ENCODE data around the gene TPD52L1. TPM values are rescaled to one million over a fixed set of nuclear protein-coding genes. Genes with fewer than 3 reads are reported as not detected.

Gene TPD52L1
- total RNA-seq, 1 donor from 2014 or later: 15.6 TPM

DNA sequence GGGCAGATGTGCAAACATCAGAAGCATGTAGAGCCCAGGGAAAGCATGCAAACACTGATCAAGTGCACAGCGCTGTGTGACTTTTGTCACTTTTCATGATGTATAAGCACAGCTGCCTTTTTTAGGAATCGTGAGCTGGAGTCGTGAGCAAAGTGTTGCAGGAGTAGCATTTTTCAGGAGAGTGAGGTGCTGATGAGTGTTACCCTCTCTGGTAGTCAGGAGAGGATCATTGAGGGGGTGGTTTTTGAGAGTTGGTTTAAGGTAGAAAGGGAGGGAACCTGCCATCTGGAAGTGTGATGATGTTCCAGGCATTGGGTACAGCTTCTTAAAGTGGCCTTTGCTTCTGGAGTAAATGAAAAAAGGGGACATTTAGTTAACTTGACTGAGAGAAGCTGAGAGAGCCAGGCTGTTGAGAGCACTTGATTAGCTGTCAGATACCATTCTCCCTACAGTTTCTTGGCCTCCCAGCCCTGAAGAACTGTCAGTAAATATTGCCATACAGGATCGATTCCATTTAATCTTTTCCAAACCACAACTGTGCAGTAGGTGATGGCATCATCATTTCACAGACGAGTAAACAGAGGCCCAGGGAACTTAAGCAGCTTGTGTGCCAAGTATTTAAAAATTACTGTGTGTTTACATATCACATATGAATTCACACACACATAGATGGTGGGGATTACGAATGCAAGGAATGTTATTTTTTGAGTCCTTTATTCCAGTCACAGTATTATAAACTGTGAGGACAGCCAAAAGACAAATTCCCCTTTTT lies 28.9 kb downstream of the TPD52L1 start:
- no peak for DNase-seq

DNA sequence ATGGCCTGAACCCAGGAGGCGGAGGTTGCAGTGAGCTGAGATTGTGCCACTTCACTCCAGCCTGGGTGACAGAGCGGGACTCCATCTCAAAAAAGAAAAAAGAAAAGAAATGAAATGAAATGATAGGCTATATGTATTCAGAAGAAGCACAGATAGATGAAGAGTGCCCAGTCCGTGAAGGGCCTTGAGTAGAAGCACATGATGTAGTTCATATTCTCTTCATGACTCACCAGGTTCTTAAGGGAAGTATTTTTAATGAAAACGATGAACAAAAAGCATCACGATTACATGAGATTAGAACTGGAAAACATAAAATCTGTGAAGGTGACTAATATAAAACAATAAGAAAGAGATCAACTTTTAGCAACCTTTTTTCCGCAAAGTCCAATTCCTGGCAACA lies 29.8 kb downstream of the TPD52L1 start:
- DNase-seq: no peak

- DNase-seq: no peak
These were observed 34.5 kb downstream of the TPD52L1 start for GRCh38 chr6:125188037-125188436.

DNA sequence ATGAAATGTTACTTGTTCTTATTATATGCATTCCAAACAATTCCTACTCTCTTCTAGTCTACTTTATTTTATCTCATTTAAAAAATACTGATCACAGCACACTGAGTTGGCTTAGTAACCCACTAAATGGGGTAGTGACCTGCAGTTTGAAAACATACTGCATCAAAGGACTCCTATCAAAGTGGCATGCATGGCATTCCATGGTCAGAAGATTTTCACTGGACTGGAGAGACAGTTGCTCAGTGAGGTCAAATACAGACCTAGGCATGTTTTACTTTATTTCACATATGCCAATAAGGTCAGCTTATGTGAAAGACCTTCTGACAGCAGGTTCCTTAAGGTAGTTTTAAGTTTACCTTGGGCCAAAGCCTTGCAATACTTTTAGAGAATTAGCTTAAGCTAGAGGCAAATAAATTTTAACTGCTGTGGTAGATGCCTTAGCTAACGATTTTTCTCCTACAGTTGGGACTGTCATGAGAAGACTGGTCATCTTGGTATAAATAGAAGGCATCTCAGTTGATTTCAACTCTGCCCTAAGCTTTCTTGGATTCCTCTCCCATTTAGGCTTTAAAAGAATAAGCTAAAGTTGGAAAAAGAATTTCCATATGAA lies 35.1 kb downstream of the TPD52L1 start:
- no peak for DNase-seq

DNA sequence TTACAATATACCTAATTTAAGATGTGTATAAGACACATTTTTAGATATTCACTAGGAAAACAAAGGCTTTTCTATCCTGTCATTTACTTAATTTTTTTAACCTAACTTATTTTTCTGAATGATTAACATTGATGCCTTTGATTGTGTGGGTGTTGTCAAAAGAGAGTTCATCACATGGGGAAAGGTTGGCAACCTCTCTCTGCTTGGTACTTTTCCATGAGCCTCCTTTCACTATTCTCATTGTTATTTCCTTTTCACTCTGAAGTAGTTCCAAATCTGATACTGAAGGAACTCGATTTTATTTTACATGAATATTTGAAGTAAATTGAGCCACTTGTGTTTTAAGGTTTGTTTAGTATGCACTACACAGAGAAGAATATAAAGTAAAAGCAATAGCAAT lies 35.9 kb downstream of the TPD52L1 start:
- DNase-seq: no peak

DNA sequence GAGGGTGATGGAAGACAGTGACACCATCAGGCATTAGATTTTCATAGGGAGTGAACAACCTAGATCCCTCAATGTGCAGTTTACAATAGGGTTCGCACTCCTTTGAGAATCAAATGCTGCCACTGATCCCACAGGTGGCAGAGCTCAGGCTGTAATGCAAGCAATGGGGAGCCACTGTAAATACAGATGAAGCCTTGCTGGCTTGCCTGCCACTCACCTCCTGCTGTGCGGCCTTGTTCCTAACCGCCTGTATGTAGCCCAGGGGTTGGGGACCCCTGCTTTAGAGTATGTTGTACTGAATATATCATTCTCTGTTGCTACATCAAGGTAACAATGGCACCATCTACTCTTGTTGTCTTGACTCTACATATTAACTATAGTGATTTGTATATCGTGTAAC lies 37.1 kb downstream of the TPD52L1 start:
- no peak for DNase-seq

- no peak for DNase-seq
These were observed 38.5 kb downstream of the TPD52L1 start for GRCh38 chr6:125191916-125192609.

GRCh38 chr6:125192610-125192930 lies 39.0 kb downstream of the TPD52L1 start:
- no peak for DNase-seq

DNA sequence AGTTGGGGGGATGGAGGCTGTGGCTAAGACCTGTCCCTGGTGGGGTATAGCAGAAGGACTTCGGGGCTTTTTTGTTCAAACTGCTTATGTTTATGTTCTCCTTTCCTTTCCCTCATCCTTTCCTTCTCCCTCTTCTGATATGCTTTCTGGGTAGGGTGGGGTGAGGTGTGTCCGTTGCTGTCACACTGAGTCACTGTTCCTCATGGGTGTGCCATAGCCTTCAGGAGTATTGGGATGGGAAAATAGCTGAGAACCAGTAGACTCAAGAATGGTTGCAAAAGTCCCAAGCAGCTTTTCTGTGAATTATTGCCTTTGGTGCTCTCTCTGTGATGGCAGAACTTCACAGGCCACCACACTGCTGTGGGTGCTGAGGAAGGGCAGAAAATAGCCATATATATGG lies 39.6 kb downstream of the TPD52L1 start:
- no peak for DNase-seq

DNA sequence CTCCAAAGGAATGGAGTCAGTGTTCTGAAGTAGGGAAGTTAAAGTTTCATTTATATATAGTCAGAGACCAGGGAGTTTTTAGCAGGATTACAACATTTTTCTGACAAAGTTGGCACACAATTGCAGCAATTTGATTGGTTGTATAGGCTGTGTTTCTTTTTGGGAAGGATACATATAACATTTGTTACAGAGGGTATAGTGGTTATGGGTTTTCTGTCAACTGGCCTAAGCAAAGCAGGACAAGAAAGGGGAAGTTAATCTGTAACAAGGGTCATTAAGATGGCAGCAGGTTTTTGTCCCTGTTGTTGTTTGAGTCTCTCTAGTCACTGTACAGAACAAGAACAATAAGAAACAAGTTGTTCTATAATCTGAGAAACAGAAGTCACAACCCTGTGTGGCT lies 41.4 kb downstream of the TPD52L1 start:
- no peak for DNase-seq

GRCh38 chr6:125195526-125195925 lies 42.0 kb downstream of the TPD52L1 start:
- no peak for DNase-seq

DNA sequence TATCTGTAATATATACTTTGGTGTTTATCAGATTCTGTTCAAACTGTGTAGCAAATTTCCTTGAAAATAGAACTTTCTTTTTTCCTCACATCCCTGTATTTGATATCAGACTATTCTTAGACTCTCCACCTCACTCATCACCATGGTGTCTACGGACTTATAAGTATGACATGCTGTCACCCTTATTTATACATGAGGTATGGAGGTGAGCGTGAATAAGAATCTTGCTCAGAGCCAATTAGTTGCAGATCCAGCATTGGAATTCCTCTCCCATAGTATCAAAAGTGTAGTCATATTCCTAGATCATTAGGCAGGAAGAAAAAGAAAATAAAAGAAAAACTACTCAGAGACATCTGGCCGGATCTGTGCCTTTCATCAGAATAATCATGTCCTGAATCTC lies 43.0 kb downstream of the TPD52L1 start:
- DNase-seq: no peak

GRCh38 chr6:125197795-125198269 lies 44.3 kb downstream of the TPD52L1 start:
- peak; percentile 15 for DNase-seq

DNA sequence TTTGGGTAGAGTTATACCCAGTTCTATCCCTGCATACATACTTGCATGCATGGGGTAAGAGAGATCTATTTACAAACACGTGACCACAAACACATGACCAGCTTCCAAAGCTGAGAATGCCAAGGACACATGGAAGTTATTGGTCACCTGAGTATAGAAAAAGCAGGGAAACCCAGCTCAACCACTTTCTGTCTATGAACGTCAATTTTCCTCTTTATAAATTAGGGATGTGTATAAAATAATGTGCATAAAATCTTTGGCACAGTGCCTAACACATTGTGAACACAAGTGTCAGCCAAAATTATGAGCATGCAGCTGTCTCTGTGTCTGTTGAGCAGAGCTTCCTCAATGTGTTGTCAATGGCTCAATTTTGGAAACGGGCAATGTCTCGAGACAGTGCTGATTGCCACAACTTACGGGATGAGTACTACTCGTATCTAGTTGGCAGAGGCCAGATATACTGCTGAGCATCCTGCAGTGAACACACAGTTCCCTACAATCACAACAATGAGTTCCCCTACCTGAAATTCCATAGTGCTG lies 44.9 kb downstream of the TPD52L1 start:
- peak; percentile 63 for DNase-seq

DNA sequence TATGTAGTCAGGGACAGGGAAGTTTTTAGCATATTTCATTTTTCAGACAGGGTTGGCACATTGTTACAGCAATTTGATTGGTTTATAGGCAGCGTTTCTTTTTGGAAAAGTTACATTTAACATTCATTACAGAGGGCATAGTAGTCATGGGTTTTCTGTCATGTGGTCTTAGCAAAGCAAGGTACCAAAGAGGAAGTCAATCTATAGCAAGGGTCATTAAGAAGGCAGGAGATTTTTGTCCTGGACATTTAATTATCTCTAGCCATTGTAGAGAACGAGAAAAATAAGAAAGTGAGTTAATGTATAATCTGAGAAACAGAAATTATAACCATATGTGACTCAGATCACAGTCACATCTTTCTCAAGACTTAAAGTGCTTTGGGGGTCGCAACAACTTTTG lies 47.4 kb downstream of the TPD52L1 start:
- no peak for DNase-seq

- DNase-seq: no peak
These were observed 48.6 kb downstream of the TPD52L1 start for GRCh38 chr6:125201961-125202729.

- DNase-seq: no peak
These were observed 49.8 kb downstream of the TPD52L1 start for GRCh38 chr6:125203395-125203794.

- DNase-seq: no peak
These were observed 52.4 kb downstream of the TPD52L1 start for GRCh38 chr6:125205931-125206330.

GRCh38 chr6:125206389-125206788 lies 52.8 kb downstream of the TPD52L1 start:
- no peak for DNase-seq

GRCh38 chr6:125207956-125208355 lies 54.4 kb downstream of the TPD52L1 start:
- no peak for DNase-seq

DNA sequence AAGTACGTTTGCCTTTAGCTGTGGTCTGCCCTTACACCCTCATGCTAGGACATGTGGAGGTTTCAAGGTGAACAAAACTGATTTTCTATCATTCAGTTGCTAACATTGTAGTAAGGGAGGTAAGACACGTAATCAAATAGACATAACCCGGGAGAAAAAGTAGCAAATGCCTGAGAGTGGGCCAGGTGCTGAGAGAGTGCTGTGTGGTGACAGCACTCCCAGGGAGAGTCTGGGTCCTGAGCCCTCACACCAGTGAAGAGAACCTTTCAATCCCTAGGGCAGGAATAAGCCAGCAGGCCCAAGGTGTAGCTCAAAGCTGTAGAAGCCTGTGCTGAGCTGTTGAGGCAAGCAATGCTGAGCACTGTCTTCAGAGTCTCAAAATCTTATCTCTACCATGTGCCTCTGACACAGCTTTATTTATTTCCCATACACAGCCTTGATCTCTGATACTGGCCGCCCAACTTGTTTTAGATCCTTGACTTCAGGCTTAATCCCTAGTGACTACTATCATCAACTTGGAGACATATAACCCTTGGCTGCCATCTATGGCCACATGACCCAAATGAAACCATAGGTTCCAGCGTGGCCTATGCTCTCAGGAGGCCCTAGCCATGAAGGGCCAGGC lies 55.2 kb downstream of the TPD52L1 start:
- DNase-seq: no peak

GRCh38 chr6:125210667-125211066 lies 57.1 kb downstream of the TPD52L1 start:
- no peak for DNase-seq
